ENCODE data around the gene SOX1. TPM values are rescaled to one million over a fixed set of nuclear protein-coding genes. Genes with fewer than 3 reads are reported as not detected.
A peak's percentile ranks its signal among the peaks of the same experiment; 100 is the strongest.

Gene SOX1
- total and polyA plus RNA-seq, 2 donors (not counting 3 experiments of a cell fraction or from before 2014, with no cell fraction given): not detected

- Histone ChIP-seq H3K9ac (replicated peaks; ENCODE audit: extremely low read depth, insufficient read depth, low read length) (no peak overlapping the region), H3K79me2 (ENCODE audit: control insufficient read depth, insufficient read depth, low read length) (no peaks in the 10 kb centered on the region), H2AFZ (ENCODE audit: low read depth, low read length) (no peak overlapping the region), H3K4me3 (replicated peaks in 1 of 3; ENCODE audit: insufficient read depth in 1 of 3, low read depth in 1 of 3, low read length in 3 of 3) (no peak overlapping the region), H3K27me3 (ENCODE audit: control insufficient read depth in 2 of 2, insufficient read depth in 2 of 2, low read length in 2 of 2) (peaks cover 61 to 84% of the 10 kb centered on the region in 2 experiments), H3K4me1 (ENCODE audit: control insufficient read depth, extremely low read depth, insufficient read depth, low read length) (no peaks in the 10 kb centered on the region), H3K4me2 (ENCODE audit: insufficient read depth, low read length) (no peak overlapping the region), H4K20me1 (replicated peaks; ENCODE audit: control insufficient read depth, extremely low read depth, insufficient read depth, low read length) (peaks cover 3% of the 10 kb centered on the region), H3K27ac (ENCODE audit: insufficient read depth, low read depth, low read length) (no peak overlapping the region), H3K9me1 (replicated peaks; ENCODE audit: control insufficient read depth, extremely low read depth, insufficient read depth, low read length) (no peaks in the 10 kb centered on the region), H3K36me3 (ENCODE audit: control insufficient read depth in 2 of 2, extremely low read depth in 1 of 2, insufficient read depth in 2 of 2, low read length in 2 of 2) (no peaks in the 10 kb centered on the region), H3K9me3 (replicated peaks; ENCODE audit: control insufficient read depth, insufficient read depth, low read length) (no peaks in the 10 kb centered on the region)
- intact Hi-C loops (cut with micrococcal nuclease) (no loop called here), dilution Hi-C loops (cut with MboI; ENCODE audit: extremely low pct_ligation_motif_present, low sequenced_read_pairs) (no loop called here)
- DNase-seq (ENCODE audit: low read depth, low spot score) (no peak), FAIRE-seq (no peak)
- ChIA-PET CTCF (no interaction called here), POLR2A (no interaction called here)
- BruUV-seq (replicated peaks): no TSS peak
- TF ChIP-seq MYC (IDR thresholded peaks at IDR 0.05; ENCODE audit: low read depth, low read length): no peak
- TF ChIP-seq JUN (IDR thresholded peaks at IDR 0.05; ENCODE audit: borderline replicate concordance, insufficient read depth, insufficient read length, low read depth): no peak
- peak; percentile 76 for TF ChIP-seq EZH2 (IDR thresholded peaks at IDR 0.05; ENCODE audit: borderline replicate concordance, low read depth, low read length, severe bottlenecking)
- TF ChIP-seq MAX (IDR thresholded peaks at IDR 0.05; ENCODE audit: insufficient read depth, insufficient read length): no peak
- TF ChIP-seq POLR2AphosphoS5 (IDR thresholded peaks at IDR 0.05; ENCODE audit: insufficient read depth, low read depth, low read length): no peak
- TF ChIP-seq GATA2 (IDR thresholded peaks at IDR 0.05; ENCODE audit: insufficient read depth, insufficient read length, low read depth, low read length): no peak
- no peak for TF ChIP-seq FOS (IDR thresholded peaks at IDR 0.05; ENCODE audit: borderline replicate concordance, insufficient read depth, low read length)
Observed at GRCh38 chr13:112068540-112069060, 1.7 kb downstream of the SOX1 start.
